Fibroblast of skin of left quadriceps (primary cell): ENCODE results near the gene SCAI.
A peak's percentile ranks its signal among the peaks of the same experiment; 100 is the strongest.
"Not testable (repeated sequence)": the region's sequence is repeated elsewhere in the genome, so short reads cannot be mapped to it uniquely, and the experiment has no call there.

Experiments
- DNase-seq, 2 experiments: peaks; one replicate each; pipeline ENCODE4 v3.0.0-alpha.2; 2013; ENCODE audit warnings: low read depth in 2 of 2

The SCAI gene

DNA sequence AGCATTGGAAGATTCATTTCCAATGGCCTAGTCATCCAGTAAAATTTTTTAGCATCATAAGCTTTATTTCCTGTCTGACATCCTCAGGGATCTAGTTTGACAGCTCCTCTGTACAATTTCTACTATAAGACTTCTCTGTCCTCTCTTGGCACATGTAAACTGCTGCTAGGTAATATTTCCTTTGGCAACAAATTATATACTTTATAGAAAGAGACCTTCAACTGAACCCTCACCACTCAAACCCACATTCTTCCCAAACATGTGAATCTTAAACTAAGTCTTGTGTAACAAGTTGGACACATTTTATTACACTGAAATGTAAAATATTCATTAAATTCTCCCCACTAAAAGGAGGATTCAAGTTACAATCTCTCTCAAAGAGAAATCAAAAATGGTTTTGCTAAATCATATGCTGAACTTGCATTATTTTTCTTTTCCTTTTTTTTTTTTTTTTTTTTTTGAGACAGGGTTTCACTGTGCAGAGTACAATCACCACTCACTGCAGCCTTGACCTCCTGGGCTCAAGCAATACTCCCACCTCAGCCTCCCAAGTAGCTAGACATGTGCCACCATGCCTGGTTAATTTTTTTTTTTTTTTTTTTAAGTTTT is 36.9 kb downstream of the SCAI start:
- DNase-seq, result peak; percentile 56 to 64

DNA sequence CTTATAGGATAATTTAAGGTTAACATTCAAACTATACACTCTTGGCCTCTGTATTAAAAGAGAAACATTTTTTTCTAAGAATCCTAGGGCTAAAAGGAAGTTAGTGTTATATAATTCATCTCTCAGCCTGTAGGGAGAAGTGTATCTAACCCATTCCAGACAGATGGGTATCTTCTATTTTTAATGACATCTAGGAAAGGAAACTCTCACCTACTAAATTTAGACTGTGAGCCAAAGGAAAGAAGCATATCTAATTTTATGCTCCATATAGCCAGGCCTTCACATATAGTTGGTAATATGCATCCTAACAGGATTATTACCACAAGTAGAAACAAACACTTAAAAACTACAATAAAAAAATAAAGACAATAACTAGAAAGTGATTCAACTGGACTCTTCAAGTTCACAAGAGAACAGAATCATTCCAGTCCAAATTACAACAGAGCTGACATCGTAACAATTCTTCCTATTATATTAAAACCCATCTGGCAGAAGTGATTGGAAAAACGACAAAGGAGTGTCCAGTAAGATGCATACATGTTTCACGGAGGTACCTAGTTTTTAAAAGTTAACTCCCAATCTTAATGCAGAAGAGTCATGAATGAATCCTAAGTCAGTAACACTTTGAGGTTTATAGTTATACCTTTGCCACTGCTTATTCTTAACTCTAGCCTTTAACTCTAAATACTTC is 39.4 kb downstream of the SCAI start:
- DNase-seq, result no peak

DNA sequence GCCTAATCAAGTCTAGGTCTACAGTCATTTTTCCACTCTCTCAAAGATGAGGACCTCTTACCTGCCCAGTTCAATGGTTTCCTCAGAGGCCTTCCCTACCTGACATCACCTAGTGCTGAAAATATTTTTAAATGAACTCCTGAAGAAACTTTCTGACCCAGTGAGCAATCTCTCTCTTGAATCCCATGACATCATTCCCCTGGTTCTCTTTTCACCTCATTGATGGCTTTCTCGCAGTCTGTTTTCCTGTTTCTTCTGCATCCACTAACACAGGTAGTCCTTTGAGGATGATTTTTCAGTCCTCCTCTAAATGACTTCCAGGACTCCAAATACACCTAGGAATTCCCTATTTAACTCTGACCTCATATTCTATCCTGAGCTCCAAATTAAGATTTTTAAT is 40.3 kb downstream of the SCAI start:
- no peak for DNase-seq

DNA sequence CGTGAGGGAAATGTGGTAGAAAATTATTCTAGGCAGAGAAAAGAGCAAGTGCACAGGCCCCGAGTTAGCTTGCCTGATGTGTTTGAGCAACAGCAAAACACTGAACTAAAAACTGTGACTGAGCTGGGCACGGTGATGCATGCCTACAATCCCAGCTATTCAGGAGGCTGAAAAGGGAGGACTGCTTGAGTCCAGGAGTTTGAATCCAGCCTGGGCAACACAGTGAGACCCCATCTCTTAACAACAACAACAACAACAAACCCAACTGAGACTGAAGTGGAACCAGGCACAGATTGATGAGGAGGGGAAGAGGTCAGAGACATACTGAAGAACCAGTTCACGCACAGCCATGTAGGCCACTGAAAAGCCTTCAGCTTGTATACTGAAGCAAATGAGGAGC is 42.5 kb downstream of the SCAI start:
- no peak for DNase-seq

DNA sequence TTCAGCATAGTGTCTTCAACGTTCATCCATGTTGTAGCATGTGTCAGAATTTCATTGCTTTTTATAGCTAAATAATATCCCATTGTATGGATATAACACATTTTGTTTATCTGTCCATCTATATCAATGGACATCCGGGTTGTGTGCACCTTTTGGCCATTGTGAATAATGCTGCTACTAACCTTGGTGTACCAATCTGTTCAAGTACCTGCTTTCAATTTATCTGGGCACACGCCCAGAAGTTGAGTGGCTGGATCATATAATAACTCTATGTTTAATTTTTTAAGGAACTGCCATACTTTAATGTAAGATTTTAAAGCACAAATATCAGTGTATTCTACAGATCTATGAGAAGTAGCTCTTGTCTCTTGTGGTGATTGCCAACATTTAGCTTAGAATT is 43.5 kb downstream of the SCAI start:
- no peak for DNase-seq

DNA sequence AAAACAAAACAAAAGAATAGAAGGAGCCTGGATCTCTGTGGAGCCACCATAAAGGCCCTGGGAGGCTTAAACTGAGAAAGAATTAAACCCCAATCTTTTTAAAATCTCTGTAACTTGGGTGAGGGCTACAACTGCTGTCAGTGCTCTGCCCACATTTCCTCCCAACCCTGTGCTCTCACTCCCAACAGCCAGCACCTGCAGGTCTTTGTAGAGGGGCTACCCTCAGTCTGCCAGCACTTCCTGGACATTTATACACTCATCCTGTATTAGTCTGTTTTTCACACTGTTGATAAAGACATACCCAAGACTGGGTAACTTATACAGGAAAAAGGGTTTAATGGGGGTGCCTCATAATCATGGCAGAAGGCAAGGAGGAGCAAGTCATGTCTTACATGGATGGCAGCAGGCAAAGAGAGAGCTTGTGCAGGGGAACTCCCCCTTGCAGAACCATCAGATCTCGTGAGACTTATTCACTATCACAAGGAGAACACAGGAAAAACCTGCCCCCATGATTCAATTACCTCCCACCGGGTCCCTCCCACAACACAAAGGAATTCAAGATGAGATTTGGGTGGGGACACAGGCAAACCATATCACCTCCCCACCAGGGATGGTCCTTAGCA is 47.4 kb downstream of the SCAI start:
- DNase-seq, result no peak

DNA sequence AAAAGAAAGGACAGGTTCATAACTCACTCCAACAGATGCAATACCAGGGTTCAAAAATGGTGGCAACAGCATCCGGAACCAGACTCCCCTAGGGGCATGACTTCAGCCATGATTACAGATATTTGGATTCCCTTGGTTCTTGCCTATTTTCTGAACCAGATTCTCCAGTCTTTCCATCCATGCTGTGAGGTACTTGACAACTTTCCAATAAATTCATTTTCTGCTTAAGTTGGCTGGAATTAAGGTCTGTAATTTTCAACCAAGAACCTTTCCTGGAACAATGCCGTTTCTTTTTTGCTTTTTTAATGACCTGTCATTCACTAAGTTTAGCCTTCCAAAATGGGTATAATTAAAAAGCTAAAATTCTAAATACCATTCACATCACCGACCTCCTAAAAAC is 52.2 kb downstream of the SCAI start:
- no peak for DNase-seq

DNA sequence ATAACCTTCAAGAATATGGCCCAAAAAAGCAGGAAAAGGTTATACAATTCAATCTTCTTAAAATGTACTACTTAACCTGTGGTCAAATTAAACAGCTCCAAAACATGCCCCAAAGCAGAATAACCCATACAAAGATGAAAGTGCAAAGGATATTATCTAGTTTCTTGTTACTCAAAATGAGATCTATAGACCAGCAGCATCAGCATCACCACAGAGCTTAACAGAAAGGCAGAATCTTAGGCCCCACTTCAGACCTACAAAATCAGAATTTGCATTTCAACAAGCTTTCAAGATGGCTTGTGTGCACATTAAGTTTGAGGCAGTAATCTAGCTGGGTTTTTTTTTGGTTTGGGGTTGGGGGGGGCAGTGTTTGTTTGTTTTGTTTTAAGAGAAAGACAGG is 54.0 kb downstream of the SCAI start:
- DNase-seq, result no peak

DNA sequence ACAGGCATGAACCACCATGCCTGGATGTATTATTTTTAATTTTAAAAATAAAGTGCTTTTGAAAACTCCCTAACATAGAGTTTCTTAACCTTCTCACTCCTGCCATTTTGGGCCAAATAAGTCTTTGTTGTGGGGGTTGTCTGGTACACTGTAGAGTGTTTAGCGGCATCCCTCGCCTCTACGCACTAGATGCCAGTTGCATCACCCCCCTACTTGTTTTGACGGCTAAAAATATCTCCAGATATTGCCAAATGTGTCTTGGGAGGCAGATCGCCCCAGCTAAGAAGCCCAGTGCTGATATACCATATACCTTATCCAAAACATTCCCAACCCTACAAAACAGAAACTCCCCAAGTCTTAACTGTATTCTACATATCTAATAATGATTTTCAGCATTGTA is 54.6 kb downstream of the SCAI start:
- no peak for DNase-seq

DNA sequence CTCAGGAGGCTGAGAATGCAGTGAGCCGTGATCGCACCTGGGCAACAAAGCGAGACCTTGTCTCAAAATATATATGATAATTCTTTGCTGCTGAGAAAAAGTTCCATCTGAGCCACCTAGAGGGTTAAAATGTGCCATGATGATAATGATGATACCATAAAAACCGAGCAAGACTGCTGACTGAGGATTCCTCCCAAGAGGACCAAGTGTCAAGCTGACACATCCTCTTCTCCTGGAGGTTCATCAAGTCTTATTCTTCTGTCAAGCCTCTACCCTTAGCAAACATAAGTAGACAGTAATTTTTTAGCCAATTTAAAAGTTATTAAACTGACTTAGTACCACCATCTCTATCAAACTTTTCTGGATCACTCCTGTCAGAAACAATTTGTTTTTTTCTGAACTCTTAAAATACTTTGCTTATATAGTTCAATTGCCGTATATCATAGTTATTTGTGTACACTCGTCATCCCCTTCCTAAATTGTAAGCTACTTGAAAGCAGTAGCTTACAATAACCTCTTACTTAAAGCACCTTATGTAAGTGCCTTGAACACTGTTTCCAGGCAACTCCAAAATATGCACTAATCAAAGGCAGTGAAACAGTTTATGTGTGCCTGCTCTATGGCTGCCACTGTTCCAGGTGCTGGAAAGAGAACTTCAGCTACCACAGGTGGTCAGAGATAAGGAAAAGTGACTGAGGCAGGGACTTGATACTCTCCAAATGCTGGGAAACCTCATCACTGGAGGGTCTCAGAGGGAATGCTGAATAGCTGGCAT is 57.4 kb downstream of the SCAI start:
- DNase-seq, result no peak

DNA sequence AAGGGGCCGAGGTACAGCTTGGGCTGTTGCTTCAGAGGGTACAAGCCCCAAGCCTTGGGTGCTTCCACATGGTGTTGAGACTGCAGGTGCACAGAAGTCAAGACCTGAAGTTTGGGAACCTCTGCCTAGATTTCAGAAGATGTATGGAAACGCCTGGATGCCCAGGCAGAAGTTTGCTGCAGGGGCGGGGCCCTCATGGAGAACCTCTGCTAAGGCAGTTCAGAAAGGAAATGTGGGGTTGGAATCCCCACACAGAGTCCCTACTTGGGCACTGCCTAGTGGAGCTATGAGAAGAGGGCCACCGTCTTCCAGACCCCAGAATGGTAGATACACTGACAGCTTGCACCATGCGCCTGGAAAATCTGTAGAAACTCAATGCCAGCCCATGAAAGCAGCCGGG is 61.1 kb downstream of the SCAI start:
- DNase-seq, result not testable (repeated sequence)

DNA sequence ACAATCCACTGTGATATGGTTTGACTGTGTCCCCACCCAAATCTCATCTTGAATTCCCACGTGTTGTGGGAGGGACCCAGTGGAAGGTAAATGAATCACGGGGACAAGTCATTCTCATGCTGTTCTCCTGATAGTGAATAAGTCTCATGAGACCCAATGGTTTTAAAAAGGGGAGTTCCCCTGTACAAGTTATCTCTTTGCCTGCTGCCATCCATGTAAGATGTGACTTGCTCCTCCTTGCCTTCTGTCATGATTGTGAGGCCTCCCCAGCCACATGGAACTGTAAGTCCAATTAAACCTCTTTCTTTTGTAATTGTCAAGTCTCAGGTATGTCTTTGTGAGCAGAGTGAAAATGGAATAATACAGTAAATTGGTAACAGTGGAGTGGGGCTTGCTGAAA is 62.5 kb downstream of the SCAI start:
- not testable (repeated sequence) for DNase-seq

DNA sequence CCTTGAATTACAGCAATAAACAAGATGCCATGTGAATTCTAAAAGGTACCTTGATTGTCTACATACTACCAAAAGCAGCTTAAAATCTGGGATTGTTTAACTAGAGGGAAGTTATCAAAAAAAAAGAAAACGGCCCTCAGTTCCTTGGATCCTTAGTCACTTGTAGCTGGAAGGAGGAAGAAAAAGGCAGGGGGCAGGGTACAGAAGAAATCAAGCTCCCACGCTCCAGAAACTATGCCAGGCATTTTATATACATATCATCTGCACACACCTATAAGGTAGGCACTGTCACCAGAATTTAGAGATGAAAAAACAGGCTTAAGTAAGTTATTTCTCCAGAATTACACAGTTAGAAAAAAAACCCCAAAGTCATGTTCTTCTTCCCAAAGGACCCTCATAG is 63.4 kb downstream of the SCAI start:
- no peak for DNase-seq

DNA sequence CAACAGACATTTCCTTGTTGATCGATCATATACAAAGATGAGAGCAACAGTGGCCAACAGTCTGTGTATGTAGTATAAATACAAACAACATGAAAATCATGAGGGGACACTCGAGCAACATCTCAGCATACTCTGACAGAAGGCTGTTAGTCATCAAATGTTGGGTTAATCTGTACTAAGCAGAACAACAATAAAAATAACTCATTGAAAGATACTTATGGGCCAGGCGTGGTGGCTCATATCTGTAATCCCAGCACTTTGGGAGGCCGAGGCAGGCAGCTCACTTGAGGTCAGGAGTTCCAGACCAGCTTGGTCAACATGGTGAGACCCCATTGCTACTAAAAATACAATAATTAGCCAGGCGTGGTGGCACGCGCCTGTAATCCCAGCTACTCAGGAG is 67.3 kb downstream of the SCAI start:
- no peak for DNase-seq

DNA sequence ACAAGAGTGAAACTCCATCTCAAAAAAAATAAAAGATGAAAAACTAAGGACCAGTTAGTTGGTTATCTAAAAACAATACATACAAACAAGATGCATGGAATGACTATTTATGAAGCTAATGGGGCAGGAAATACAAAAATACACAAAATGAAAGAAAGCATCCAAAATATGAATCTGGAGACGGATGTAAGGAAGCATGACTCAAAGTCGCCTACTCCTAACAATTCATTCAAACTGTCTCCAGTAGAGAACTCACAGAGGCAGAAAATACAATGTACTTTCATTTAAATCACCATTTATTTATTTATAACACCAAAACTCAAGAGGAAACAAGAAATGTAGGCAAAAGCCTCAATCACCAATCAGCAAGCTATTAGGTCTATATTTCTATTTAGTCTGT is 68.4 kb downstream of the SCAI start:
- no peak for DNase-seq

DNA sequence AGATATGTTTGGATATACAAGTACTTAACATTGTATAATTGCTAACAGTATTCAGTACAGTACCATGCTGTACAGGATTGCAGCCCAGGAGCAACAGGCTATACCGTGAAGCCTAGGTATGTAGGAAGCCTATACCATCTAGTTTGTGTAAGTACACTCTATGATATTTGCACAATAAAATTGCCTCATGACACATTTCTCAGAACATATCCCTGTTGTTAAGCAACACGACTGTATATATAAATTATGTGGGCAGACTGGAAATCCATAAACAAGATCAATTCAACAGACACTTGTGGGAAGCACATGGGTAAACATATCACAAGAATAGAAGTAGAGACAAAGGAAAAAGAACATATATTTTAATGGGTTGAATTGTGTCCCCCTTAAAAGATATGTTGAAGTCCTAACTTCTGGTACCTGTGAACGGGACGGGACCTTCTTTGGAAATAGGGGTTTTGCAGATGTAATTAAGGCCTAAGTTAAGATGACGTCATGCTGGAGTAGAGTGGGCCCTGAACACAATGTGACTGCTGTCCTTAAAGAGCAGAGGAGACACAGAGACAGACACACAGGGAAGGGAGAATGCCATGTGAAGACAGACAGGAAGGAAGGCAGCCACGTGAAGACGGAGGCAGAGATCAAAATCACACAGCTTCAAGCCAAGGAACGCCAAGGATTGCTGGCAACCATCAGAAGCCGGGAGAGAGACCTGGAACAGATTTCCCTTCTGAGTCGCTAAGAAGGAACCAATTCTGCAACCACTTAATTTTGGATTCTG is 76.3 kb downstream of the SCAI start:
- DNase-seq, result peak in 1 of 2 experiments; percentile 3

DNA sequence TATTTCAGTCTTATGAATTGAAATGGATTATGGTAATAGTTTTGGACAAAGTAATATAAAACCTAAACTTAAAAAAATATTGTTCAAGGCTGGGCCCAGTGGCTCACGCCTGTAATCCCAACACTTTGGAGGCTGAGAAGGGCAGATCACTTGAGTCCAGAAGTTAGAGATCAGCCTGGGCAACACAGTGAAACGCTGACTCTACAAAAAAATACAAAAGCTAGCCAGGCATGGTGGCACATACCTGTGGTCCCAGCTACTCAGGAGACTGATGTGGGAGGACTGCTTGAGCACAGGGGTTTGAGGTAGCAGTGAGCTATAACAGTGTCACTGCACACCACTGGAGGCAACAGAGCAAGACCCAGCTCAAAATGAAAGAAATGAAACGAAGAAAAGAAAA is 81.9 kb downstream of the SCAI start:
- no peak for DNase-seq

DNA sequence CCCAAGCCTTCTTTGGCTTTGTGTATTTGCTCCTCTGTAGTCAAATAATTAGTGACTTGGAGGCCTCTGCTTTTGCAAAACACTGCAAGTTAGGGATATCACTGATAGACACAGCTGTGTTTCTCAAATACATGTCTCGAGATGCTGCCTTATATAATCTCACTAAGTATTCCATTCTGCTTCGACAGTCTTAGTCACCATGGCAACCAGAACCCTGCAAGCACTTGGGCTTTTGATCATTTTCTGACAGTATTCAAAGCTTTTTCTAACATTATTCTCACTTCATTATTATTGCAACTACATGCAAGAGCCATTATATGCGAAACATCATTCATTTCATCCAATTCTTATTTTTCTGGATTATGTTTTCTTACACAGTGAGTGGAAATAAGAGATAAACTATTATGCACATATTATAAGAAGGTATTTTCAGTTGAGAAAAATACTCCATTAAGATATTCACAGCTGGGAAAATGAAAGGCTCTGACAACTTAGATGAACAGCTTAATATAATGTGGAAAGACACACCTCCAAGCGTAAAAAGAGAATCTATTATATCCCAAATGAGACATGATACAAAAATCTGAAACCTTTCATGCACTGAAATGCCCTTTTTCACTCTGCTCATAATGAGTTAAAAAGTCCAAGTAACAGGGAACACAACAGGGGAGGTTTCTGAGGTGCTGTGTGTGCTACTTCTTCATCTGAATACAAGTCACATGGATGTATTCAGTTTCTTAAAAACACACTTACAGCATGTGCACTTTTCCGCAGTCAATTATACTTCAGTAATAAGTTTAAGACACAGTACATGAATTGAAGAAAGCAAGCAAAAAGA is 93.9 kb downstream of the SCAI start:
- DNase-seq, result no peak

DNA sequence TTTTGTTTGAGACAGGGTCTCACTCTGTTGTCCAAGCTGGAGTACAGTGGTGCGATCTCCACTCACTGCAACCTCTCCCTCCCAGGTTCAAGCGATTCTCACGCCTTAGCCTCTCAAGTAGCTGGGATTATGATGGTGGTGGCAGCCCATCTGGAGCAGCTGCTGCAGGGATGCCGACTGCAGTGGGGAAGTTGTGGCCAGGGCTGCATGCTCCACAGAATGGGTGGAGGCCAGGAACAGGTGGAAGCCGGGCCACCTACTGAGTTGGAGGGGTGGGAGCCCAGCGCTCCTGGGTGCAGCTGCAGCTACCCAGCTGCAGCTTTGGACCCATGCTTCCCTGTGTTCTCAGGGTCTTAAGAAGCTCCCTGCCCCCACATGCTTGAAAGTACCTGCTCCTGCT is 99.7 kb downstream of the SCAI start:
- DNase-seq, result no peak

DNA sequence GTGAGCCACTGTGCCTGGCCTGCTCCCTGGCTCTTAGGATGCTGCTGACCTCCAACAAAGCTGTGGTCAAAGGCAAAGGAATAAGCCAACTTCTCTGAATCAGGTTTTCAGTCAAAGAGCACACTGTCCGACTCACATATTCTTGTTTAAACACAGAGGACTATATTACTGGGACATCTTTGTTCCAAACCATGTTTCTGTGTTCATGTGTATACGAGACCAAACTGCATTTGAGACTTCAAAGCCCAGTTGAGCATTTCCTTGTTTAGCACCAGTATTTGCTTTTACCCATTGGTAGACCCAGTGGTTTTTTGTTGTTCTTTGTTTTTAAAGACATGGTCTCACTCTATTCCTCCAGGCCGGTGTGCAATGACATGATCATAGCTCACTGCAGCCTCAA is 100.2 kb downstream of the SCAI start:
- no peak for DNase-seq

DNA sequence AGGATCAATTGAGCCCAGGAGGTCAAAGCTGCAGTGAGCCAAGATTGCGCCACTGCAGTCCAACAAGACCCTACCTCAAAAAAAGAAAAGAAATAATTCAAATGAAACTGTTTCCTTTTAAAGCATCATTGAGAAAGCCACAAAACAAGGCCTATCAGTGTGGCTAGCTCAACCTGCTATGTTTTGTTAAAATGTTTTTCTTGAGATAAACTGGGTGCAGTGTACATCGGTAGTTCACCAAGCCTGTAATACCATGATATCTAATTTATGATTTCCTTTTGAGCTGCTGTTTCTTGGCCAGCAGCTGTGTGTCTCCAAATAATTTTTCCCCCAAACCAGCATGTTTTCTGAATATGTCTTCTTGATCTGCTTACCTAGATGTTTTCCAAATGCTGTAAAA is 105.2 kb downstream of the SCAI start:
- no peak for DNase-seq
